Measurements from ENCODE around the gene CST11.

DNA sequence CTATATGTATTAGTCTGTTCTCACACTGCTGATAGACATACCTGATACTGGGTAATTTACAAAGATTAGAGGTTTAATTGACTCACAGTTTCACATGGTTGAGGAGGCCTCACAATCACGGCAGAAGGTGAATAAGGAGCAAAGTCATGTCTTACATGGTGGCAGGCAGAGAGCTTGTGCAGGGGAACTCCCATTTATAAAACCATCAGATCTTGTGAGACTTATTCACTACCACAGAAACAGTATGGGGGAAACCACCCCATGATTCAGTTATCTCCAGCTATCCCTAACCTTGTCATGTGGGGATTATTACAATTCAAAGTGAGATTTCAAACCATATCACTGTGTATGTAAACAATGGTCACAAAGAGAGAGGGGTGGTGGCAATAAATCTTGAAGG is 44.9 kb upstream of the CST11 start:
- TF ChIP-seq FOXA1 (IDR thresholded peaks at IDR 0.05), result no peak
- no peak for TF ChIP-seq LEF1 (IDR thresholded peaks at IDR 0.05; ENCODE audit: borderline replicate concordance)
- no peak for TF ChIP-seq ZNF384 (IDR thresholded peaks at IDR 0.05)
- no peak for TF ChIP-seq CTBP1 (IDR thresholded peaks at IDR 0.05; ENCODE audit: borderline replicate concordance)
- no peak for TF ChIP-seq SP1 (IDR thresholded peaks at IDR 0.05)
- no peak for TF ChIP-seq BHLHE40 (IDR thresholded peaks at IDR 0.05; ENCODE audit: borderline replicate concordance)
- no peak for TF ChIP-seq ELF4 (IDR thresholded peaks at IDR 0.05)
- no peak for TF ChIP-seq FOXM1 (IDR thresholded peaks at IDR 0.05; ENCODE audit: borderline replicate concordance)
- TF ChIP-seq ARNT (IDR thresholded peaks at IDR 0.05), result no peak
- no peak for TF ChIP-seq SUZ12 (IDR thresholded peaks at IDR 0.05)
